COR-L47 (cell line): ENCODE measurements around the gene MAP2K7.
A peak's percentile ranks its signal among the peaks of the same experiment; 100 is the strongest.
"Not testable (repeated sequence)": the region's sequence is repeated elsewhere in the genome, so short reads cannot be mapped to it uniquely, and the experiment has no call there.

Source experiments
- DNase-seq: peaks from one replicate; lab custom pipeline; 2025; lab: John Stamatoyannopoulos, UW

The MAP2K7 gene

GRCh38 chr19:7903244-7904073, at the start of gene MAP2K7:
Gene MAP2K7 (plus strand): TSS chr19:7903877. CDS start chr19:7903945, 68 bp downstream.
- DNase-seq = peak; percentile 99

GRCh38 chr19:7855426-7856108, 48.1 kb upstream of the MAP2K7 start:
- DNase-seq = no peak

DNA sequence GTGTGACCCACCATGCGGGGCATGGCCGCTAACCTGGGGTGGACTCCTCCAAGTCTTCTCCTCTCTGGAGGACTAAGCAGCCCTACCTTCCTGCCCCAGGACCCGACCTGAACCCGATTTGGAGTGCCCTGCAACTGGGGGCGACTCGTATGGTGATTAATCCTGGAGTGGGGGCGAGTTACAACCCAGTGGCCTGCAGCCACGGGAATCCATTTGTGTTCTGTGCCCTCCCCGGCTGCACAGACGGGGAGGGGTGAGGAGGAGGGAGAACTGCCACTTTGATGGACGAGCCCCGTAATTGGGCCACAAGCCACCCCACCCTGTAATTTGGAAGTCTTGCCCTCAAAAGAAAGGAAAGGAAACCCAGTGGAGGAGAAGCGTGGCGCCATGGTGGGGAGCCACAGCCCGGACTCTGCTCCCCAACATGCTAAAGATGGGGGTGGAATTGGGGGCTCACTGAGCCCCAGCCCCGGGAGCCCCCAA, 47.5 kb upstream of the MAP2K7 start:
- no peak for DNase-seq

GRCh38 chr19:7856679-7857663, 46.7 kb upstream of the MAP2K7 start:
- no peak for DNase-seq

DNA sequence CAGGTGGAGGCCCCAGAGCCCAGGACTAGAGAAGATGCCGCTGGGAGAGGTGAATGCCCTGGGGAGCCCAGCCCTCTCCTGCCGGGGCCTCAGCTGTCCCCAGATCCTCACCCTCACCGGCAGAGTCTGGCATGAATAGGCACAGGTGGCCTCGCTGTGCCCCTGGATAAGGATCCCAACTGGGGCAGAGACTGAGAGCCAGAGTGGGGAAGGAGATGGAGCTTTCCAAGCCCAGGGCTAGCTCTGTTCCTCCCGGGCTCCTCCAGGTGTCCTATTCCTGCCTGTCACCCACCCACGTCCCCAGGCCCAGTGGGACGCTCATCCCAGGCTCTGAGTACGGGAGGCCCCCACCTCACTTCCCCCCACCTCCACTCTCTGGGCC, 46.0 kb upstream of the MAP2K7 start:
- no peak for DNase-seq

DNA sequence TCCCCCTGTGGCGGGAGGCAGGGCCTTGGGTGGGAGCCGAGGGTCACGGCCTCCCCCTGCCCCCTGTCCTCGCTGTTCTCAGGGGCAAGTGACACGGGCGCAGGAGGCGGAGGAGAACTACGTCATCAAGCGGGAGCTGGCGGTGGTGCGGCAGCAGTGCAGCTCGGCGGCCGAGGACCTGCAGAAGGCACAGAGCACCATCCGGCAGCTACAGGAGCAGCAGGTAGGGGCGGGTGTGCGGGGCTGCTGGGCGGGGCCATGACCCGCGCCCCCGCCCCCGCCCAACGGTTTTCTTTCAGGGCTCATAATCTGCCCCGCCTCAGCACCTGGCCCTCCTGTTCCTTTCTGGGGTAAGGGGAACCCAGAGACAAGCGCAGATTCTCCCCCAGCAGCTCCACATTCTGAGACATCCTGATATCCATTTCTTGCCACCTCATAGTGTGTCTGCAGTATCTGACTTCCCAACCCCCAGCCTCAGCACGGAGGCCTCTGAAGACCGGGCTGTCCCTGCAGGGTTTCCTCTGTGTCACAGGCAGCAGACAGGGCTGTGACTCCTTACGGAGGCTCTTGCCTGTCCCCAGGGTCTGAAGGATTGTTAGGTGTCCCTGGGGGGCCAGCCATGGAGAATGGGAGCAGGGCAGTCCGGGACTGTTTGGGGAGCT, 45.4 kb upstream of the MAP2K7 start:
- no peak for DNase-seq

- DNase-seq = not testable (repeated sequence)
Measured at GRCh38 chr19:7859087-7859486, 44.6 kb upstream of the MAP2K7 start.

- no peak for DNase-seq
Measured at GRCh38 chr19:7859831-7860713, 43.6 kb upstream of the MAP2K7 start.

GRCh38 chr19:7860714-7861618, 42.7 kb upstream of the MAP2K7 start:
- no peak for DNase-seq

GRCh38 chr19:7861619-7862412, 41.9 kb upstream of the MAP2K7 start:
- DNase-seq = no peak

DNA sequence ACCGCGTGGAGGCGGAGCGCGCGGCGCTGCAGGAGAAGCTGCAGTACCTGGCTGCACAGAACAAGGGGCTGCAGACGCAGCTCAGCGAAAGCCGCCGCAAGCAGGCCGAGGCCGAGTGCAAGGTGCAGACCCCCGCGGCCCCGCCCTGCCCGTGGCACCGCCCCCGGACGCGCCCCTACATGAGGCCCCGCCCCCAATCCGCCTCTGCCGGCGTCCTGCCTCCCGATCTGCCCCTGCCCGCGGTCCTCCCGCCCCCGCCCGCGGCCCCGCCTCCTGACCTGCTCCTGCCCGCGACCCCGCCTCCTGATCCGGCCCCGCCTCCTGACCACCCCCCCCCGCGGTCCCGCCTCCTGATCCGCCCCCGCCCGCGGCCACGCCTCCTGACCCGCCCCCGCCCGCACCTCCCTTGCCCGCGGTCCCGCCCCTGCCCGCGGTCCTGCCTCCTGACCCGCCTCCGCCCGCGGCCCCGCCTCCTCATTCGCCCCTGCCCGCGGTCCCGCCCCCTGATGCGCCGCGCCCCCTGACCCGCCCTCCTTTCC, 41.2 kb upstream of the MAP2K7 start:
- DNase-seq = no peak

DNA sequence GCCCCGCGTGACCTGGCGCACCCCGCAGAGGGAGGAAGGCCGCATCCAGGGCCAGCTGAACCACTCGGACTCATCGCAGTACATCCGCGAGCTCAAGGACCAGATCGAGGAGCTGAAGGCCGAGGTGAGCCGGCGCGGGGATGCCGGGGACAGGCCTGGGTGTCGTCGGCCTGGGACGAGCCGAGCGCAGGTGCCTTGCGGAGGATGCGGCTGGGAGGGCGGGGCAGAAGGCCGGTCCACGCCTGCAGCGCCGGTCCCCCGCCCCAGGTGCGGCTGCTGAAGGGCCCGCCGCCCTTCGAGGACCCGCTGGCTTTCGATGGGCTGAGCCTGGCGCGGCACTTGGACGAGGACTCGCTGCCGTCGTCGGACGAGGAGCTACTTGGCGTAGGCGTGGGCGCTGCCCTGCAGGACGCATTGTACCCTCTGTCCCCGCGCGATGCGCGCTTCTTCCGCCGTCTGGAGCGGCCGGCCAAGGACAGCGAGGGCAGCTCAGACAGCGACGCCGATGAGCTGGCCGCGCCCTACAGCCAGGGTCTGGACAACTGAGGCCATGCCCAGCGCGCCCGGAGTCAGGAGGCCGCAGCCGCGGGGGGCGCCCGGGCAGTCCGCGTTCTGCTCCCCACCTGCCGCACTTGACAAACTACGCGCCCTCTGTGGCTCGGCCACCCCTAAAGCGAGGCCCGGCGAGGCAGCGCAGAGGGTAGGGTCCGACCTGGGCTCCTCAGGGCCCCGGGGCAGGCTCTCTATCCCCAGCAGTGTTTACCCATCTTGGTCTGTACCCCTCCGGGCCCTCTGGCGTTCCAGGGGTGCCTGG, 40.3 kb upstream of the MAP2K7 start:
- no peak for DNase-seq

DNA sequence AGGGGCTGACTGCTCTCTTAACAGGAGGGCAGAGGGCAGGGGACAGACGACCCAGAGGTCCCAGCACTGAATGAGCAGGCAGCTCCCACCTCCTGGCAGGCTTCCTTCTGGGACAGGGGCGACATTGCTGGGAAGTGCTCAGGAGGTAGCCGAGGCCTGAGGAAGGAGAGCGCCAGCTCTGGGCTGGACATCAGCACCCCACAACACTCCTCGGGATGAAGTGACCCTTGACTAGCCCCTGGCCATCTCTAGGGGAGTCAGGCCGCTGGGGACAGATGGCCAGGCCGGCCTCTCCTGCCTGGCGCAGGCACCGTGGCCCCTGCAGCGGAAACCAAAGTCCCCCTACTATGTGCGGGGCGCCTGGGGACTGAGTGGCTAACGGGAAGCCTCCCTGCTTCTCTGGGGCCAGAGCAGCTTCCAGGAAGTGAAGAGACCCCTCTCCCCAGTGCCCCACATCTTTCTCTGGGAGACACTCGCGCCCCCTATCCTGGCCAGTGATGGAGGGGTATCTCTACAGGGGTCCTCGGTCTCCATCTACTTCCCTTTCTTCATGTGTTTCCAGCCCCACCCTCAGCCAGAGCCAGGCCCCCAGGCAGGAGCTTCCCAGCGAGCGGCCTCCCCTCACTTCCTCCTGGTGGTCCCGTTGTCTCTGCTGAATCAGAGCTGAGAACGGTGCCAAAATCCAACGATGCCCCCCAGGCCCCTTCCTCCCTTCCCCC, 39.5 kb upstream of the MAP2K7 start:
- DNase-seq = no peak

DNA sequence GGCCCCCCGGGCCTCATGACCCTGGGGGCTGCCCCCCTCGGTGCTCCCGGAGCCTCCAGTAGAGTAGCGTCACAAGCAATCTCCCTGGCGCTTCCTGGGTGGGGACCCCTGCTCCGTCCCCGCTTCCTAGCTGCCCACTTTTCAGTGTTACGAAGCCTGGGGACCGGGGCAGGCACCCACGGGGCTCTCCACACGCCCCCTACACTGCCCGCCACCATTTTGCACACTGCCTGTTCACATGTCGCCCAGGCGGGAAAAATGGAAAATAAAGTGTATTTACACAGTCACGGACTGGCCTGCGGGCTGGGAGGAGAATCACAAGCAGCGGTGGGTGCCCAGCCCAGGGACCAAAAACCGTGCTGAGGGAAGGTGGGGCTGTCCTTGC, 39.0 kb upstream of the MAP2K7 start:
- DNase-seq = no peak

DNA sequence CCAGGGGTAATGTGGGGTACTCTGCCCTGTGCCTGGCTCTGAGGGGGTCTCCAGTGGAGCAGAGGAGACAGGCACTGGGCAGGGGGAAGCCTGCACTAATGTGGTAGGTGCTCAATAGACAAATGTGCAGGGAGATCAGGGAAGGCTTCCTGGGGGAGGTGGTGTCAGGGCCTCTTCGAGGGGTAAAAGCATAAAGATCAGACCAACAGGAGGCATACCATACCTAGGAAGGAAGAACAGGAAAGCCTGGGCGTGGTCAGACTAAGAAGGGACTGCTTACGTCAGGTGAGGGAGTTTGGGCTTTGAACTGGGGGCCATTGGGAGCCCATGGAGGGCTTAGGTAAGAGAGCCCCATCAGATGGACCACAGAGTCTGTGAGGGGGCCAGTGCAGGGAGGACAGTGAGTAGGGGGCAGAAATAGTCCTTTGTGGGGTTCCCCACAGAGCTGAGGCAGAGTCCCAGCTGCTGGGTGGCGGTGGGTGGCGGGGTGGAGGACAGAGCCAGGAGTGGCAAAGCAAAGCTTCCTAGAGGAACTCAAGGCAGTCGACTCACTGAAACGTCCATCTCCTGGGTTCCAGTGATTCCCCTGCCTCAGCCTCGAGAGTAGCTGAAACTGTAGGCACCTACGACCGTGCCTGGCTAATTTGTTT, 38.3 kb upstream of the MAP2K7 start:
- DNase-seq = no peak

GRCh38 chr19:7866399-7867091, 37.1 kb upstream of the MAP2K7 start:
- DNase-seq = no peak
